WTC11 (cell line): ENCODE measurements around the gene ITSN1. TPM values are rescaled to one million over a fixed set of nuclear protein-coding genes. Genes with fewer than 3 reads are reported as not detected.

Experiments used
- ATAC-seq: fragments of 200-7000 bp; cut with Tn5 transposase; 2 replicates; pipeline ENCODE4 v1.10.0; 2021; ENCODE audit warnings: mild to moderate bottlenecking, moderate library complexity
- CTCF ChIA-PET: fragments of 300-600 bp; sonication (Branson Sonifier 250); formaldehyde crosslinking; loops from one replicate; lab custom pipeline; 2021; ENCODE audit warnings: antibody characterized with exemption; lab: Charles Lee
- POLR2A ChIA-PET: fragments of 350-600 bp; sonication (Branson Sonifier 250); formaldehyde crosslinking; loops from one replicate; lab custom pipeline; 2021; ENCODE audit warnings: antibody characterized with exemption; lab: Charles Lee
- DNase-seq: peaks from one replicate; pipeline ENCODE4 v3.0.0; 2021; ENCODE audit warnings: low spot score
- H3K27ac Mint-ChIP-seq: 2 replicates; pipeline ENCODE4 v1.8.0; 2021; ENCODE audit warnings: mixed read lengths
- H3K27me3 Mint-ChIP-seq: 2 replicates; pipeline ENCODE4 v1.8.0; 2021; ENCODE audit warnings: low read depth, mild to moderate bottlenecking, moderate library complexity, mixed read lengths
- H3K36me3 Mint-ChIP-seq: 2 replicates; pipeline ENCODE4 v1.8.0; 2021; ENCODE audit warnings: mixed read lengths
- H3K4me1 Mint-ChIP-seq: 2 replicates; pipeline ENCODE4 v1.8.0; 2022; ENCODE audit warnings: mixed read lengths
- H3K4me3 Mint-ChIP-seq: 2 replicates; pipeline ENCODE4 v1.8.0; 2021; ENCODE audit warnings: mild to moderate bottlenecking, moderate library complexity, mixed read lengths
- H3K9me3 Mint-ChIP-seq: 2 replicates; pipeline ENCODE4 v1.8.0; 2021; ENCODE audit warnings: mixed read lengths
- ATF3 ChIP-seq: sonication (generic); formaldehyde crosslinking; conservative IDR thresholded peaks from 2 replicates; pipeline ENCODE4 v1.8.1; 2022; ENCODE audit warnings: mild to moderate bottlenecking, missing genetic modification reagents
- CTCF ChIP-seq: fragments of 200-600 bp; IDR thresholded peaks from 2 replicates; pipeline ENCODE4 v1.8.0; 2022; ENCODE audit warnings: antibody characterized with exemption
- E2F1 ChIP-seq: sonication (generic); formaldehyde crosslinking; IDR thresholded peaks from 2 replicates; pipeline ENCODE4 v1.8.0; 2022; ENCODE audit warnings: mild to moderate bottlenecking, missing genetic modification reagents
- E2F5 ChIP-seq: sonication (generic); formaldehyde crosslinking; IDR thresholded peaks from 2 replicates; pipeline ENCODE4 v1.8.1; 2022; ENCODE audit warnings: mild to moderate bottlenecking, moderate library complexity, missing genetic modification reagents
- ERG ChIP-seq: fragments of 250-450 bp; sonication (Bioruptor Pico); IDR thresholded peaks from 2 replicates; pipeline ENCODE4 v1.8.0; 2021; ENCODE audit warnings: mild to moderate bottlenecking
- JUN ChIP-seq: sonication (generic); formaldehyde crosslinking; IDR thresholded peaks from 2 replicates; pipeline ENCODE4 v1.8.0; 2023; ENCODE audit warnings: mild to moderate bottlenecking, missing genetic modification reagents
- KAT7 ChIP-seq: sonication (generic); formaldehyde crosslinking; IDR thresholded peaks from 2 replicates; pipeline ENCODE4 v1.8.1; 2023; ENCODE audit warnings: missing genetic modification reagents, mild to moderate bottlenecking, borderline replicate concordance
- MAX ChIP-seq: sonication (generic); formaldehyde crosslinking; IDR thresholded peaks from 2 replicates; pipeline ENCODE4 v1.8.0; 2022; ENCODE audit warnings: mild to moderate bottlenecking, missing genetic modification reagents
- OVOL2 ChIP-seq: fragments of 250-450 bp; sonication (Bioruptor Pico); IDR thresholded peaks from 2 replicates; pipeline ENCODE4 v1.9.0; 2021; ENCODE audit warnings: mild to moderate bottlenecking, borderline replicate concordance
- PRDM15 ChIP-seq: sonication (generic); formaldehyde crosslinking; IDR thresholded peaks from 2 replicates; pipeline ENCODE4 v1.8.0; 2022; ENCODE audit warnings: missing genetic modification reagents
- PREB ChIP-seq: sonication (generic); formaldehyde crosslinking; IDR thresholded peaks from 2 replicates; pipeline ENCODE4 v1.8.1; 2022; ENCODE audit warnings: mild to moderate bottlenecking, missing genetic modification reagents, moderate library complexity, borderline replicate concordance
- RELA ChIP-seq: sonication (generic); formaldehyde crosslinking; IDR thresholded peaks from 2 replicates; pipeline ENCODE4 v1.8.1; 2022; ENCODE audit warnings: missing genetic modification reagents, mild to moderate bottlenecking, borderline replicate concordance
- TP53 ChIP-seq: sonication (generic); formaldehyde crosslinking; IDR thresholded peaks from 2 replicates; pipeline ENCODE4 v1.8.1; 2023; ENCODE audit warnings: mild to moderate bottlenecking, missing genetic modification reagents
- USF2 ChIP-seq: sonication (generic); formaldehyde crosslinking; IDR thresholded peaks from 2 replicates; pipeline ENCODE4 v1.8.1; 2023; ENCODE audit warnings: mild to moderate bottlenecking, missing genetic modification reagents, moderate library complexity
- ZNF121 ChIP-seq: sonication (generic); formaldehyde crosslinking; IDR thresholded peaks from 2 replicates; pipeline ENCODE4 v1.8.0; 2023; ENCODE audit warnings: missing genetic modification reagents
- ZNF219 ChIP-seq: sonication (generic); formaldehyde crosslinking; IDR thresholded peaks from 2 replicates; pipeline ENCODE4 v1.8.0; 2023; ENCODE audit warnings: missing genetic modification reagents, mild to moderate bottlenecking, borderline replicate concordance
- ZNF281 ChIP-seq: sonication (generic); formaldehyde crosslinking; IDR thresholded peaks from 2 replicates; pipeline ENCODE4 v1.8.0; 2023; ENCODE audit warnings: mild to moderate bottlenecking, missing genetic modification reagents
- ZNF423 ChIP-seq: fragments of 250-450 bp; sonication (Bioruptor Pico); IDR thresholded peaks from 2 replicates; pipeline ENCODE4 v2.1.2; 2022; ENCODE audit warnings: mild to moderate bottlenecking, moderate library complexity
- total RNA-seq: library from RNA; stranded (reverse); gene quantifications from 3 replicates; pipeline ENCODE4 v1.2.3, GENCODE V29; 2021

Gene ITSN1
- total RNA-seq, 1 experiment from 2014 or later: 69.6 TPM

- H3K4me1 Mint-ChIP-seq: no peaks in the 10 kb centered on the region
- peaks cover 57% of the 10 kb centered on the region for H3K36me3 Mint-ChIP-seq
- no peak for ATAC-seq
- H3K27me3 Mint-ChIP-seq: no peaks in the 10 kb centered on the region
- DNase-seq: no peak
- H3K27ac Mint-ChIP-seq: no peak overlapping the region
- H3K9me3 Mint-ChIP-seq: no peaks in the 10 kb centered on the region
- CTCF ChIA-PET: interaction anchor here (3.8 kb wide), 1 partner anchor 10 kb away, joined by 57 read pairs; no protein-coding TSS in a partner anchor
- TF ChIP-seq OVOL2 (CRISPR knock-in tag): no peak
- TF ChIP-seq TP53 (CRISPR knock-in tag): no peak
- no peak for TF ChIP-seq ERG (CRISPR knock-in tag)
- POLR2A ChIA-PET: no interaction called here
- H3K4me3 Mint-ChIP-seq: no peak overlapping the region
Observed at GRCh38 chr21:33904041-33904440, 261.7 kb downstream of the ITSN1 start.

GRCh38 chr21:33908760-33909159, 266.5 kb downstream of the ITSN1 start:
- H3K4me3 Mint-ChIP-seq: no peak overlapping the region
- H3K4me1 Mint-ChIP-seq: no peaks in the 10 kb centered on the region
- TF ChIP-seq CTCF: no peak
- TF ChIP-seq E2F1: no peak
- TF ChIP-seq KAT7: no peak
- no peak for TF ChIP-seq MAX (CRISPR knock-in tag)
- TF ChIP-seq PRDM15 (CRISPR knock-in tag): no peak
- DNase-seq (no peak), ATAC-seq (no peak)
- CTCF ChIA-PET: interaction anchor here (0.6 kb wide), 1 partner anchor 14 kb away, joined by 3 read pairs; no protein-coding TSS in a partner anchor
- H3K27ac Mint-ChIP-seq: no peak overlapping the region
- POLR2A ChIA-PET: no interaction called here
- no peaks in the 10 kb centered on the region for H3K27me3 Mint-ChIP-seq
- H3K36me3 Mint-ChIP-seq: peaks cover 78% of the 10 kb centered on the region
- no peaks in the 10 kb centered on the region for H3K9me3 Mint-ChIP-seq

GRCh38 chr21:33909756-33910155, 267.5 kb downstream of the ITSN1 start:
- H3K4me1 Mint-ChIP-seq: peaks cover 7% of the 10 kb centered on the region
- no peak for ATAC-seq
- no peak overlapping the region for H3K27ac Mint-ChIP-seq
- H3K4me3 Mint-ChIP-seq: no peak overlapping the region
- H3K9me3 Mint-ChIP-seq: no peaks in the 10 kb centered on the region
- CTCF ChIA-PET: no interaction called here
- no peaks in the 10 kb centered on the region for H3K27me3 Mint-ChIP-seq
- POLR2A ChIA-PET: no interaction called here
- peaks cover 77% of the 10 kb centered on the region for H3K36me3 Mint-ChIP-seq
- DNase-seq: no peak
- no peak for TF ChIP-seq ATF3 (CRISPR knock-in tag)
- no peak for TF ChIP-seq ZNF121
- TF ChIP-seq USF2 (CRISPR knock-in tag): no peak
- no peak for TF ChIP-seq ZNF281 (CRISPR knock-in tag)
- TF ChIP-seq PREB (CRISPR knock-in tag): no peak
- TF ChIP-seq ZNF219: no peak
- no peak for TF ChIP-seq ZNF423 (CRISPR knock-in tag)
- TF ChIP-seq E2F5 (CRISPR knock-in tag): no peak
- TF ChIP-seq JUN (CRISPR knock-in tag): no peak
- no peak for TF ChIP-seq RELA
